ENCODE data around the gene KRT83.

The KRT83 gene

DNA sequence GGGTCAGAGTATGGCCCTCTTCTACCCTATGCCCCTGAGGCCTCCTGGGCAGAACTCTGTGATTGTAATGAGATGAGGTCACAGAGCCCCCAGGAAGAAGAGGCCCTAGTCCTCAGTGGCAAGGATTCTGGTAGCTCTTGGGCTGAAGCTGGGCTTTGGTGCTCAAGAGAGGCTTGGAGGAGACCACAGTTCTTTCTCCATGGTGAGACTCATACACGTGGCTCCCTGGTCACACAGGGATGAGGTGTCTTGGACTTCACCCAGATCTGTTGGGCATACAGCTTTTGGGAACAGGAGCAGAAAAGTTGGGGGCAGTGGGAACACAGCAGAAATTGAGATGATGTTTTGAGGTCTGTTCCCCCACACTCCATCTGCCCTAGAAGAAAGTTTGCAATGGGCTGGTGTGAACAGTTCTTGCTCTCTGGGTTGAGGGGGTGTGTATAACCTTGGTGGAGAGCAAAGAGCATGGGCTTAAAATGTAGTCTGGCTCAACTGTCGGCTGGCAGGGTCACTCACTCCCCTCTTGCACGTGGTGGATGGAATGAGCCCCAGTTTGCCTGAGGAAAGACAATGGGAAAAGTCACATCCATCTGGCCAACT lies 46.6 kb downstream of the KRT83 start, which contains the start of gene KRT86:
KRT86 (plus strand) TSS at position 125 of the 600 bp plus-strand sequence. CDS start 27,272 bp downstream, outside the sequence.
- Histone ChIP-seq H3K4me2 (ENCODE audit: low read length) (no peak within 1 kb of the TSS), H3K27me3 (ENCODE audit: control insufficient read depth, low read length) (peaks cover 12% of the 10 kb centered on the region; the same call in 1 of the 2 replicates), H3K4me3 (ENCODE audit: low read length) (no peak within 1 kb of the TSS), H3K4me1 (ENCODE audit: control insufficient read depth, low read length) (no peaks in the 10 kb centered on the region), H3K9me2 (replicated peaks; ENCODE audit: control insufficient read depth, low read length) (no peaks in the 10 kb centered on the region), H3K9me3 (ENCODE audit: control insufficient read depth, insufficient read depth, low read length) (no peaks in the 10 kb centered on the region), H4K20me1 (ENCODE audit: control insufficient read depth, insufficient read depth, low read depth, low read length) (no peaks in the 10 kb centered on the region), H3K27ac (ENCODE audit: low read depth, low read length) (no peak within 1 kb of the TSS), H3K79me2 (ENCODE audit: control insufficient read depth, low read length) (no peaks in the 10 kb centered on the region), H3K36me3 (ENCODE audit: control insufficient read depth, low read length) (no peaks in the 10 kb centered on the region), H3F3A (ENCODE audit: control insufficient read depth, insufficient read depth) (no peaks in the 10 kb centered on the region)
- no peak for TF ChIP-seq EZH2phosphoT487 (IDR thresholded peaks at IDR 0.05; ENCODE audit: borderline replicate concordance, low read length)
- TF ChIP-seq, protein P1, sequence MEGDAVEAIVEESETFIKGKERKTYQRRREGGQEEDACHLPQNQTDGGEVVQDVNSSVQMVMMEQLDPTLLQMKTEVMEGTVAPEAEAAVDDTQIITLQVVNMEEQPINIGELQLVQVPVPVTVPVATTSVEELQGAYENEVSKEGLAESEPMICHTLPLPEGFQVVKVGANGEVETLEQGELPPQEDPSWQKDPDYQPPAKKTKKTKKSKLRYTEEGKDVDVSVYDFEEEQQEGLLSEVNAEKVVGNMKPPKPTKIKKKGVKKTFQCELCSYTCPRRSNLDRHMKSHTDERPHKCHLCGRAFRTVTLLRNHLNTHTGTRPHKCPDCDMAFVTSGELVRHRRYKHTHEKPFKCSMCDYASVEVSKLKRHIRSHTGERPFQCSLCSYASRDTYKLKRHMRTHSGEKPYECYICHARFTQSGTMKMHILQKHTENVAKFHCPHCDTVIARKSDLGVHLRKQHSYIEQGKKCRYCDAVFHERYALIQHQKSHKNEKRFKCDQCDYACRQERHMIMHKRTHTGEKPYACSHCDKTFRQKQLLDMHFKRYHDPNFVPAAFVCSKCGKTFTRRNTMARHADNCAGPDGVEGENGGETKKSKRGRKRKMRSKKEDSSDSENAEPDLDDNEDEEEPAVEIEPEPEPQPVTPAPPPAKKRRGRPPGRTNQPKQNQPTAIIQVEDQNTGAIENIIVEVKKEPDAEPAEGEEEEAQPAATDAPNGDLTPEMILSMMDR (IDR thresholded peaks at IDR 0.05; ENCODE audit: low read depth, low read length, poor library complexity, severe bottlenecking): no peak

GRCh38 chr12:52271158-52271557 lies 50.0 kb downstream of the KRT83 start:
- H3K4me2 ChIP-seq (ENCODE audit: low read length): no peak overlapping the region
- H3K79me2 ChIP-seq (ENCODE audit: control insufficient read depth, low read length): no peaks in the 10 kb centered on the region
- no peak for TF ChIP-seq EZH2phosphoT487 (IDR thresholded peaks at IDR 0.05; ENCODE audit: borderline replicate concordance, low read length)
- TF ChIP-seq, protein P1 (IDR thresholded peaks at IDR 0.05; ENCODE audit: low read depth, low read length, poor library complexity, severe bottlenecking): no peak
- H3K9me2 ChIP-seq (replicated peaks; ENCODE audit: control insufficient read depth, low read length): no peaks in the 10 kb centered on the region
- H3F3A ChIP-seq (ENCODE audit: control insufficient read depth, insufficient read depth): no peaks in the 10 kb centered on the region
- H4K20me1 ChIP-seq (ENCODE audit: control insufficient read depth, insufficient read depth, low read depth, low read length): no peaks in the 10 kb centered on the region
- 0 out of 2 replicates have a peak, but pooled peaks cover 4% of the 10 kb centered on the region for H3K27me3 ChIP-seq (ENCODE audit: control insufficient read depth, low read length)
- no peaks in the 10 kb centered on the region for H3K9me3 ChIP-seq (ENCODE audit: control insufficient read depth, insufficient read depth, low read length)
- no peak overlapping the region for H3K4me3 ChIP-seq (ENCODE audit: low read length)
- no peaks in the 10 kb centered on the region for H3K36me3 ChIP-seq (ENCODE audit: control insufficient read depth, low read length)
- H3K27ac ChIP-seq (ENCODE audit: low read depth, low read length): no peak overlapping the region
- H3K4me1 ChIP-seq (ENCODE audit: control insufficient read depth, low read length): no peaks in the 10 kb centered on the region

DNA sequence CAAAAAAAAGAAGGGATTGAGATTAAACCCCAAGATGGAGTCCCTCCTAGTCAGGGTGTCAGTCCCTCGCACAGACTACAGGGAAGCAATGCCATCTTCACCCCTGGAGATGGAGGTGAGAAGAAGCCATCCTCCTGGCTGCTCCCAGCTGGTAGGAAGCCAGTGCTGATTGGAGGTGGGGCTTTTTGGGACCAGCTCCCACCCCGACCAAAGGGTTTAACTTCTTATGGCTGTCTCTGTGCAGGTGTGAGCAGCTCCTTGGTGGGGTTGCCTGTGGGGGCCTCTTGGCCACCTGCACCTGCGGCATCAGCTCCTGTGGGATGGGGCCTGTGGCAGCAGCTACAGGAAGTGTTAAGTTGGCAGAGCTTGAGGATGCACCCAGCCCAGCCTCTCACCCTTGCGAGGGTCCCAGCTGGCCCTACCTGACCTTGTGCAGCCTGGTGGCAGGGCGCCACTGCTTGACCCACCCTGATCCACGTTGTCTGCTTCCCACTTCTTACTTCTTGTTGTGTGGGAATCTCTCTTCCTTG lies 50.6 kb downstream of the KRT83 start:
- no peaks in the 10 kb centered on the region for H3K36me3 ChIP-seq (ENCODE audit: control insufficient read depth, low read length)
- TF ChIP-seq, protein P1 (IDR thresholded peaks at IDR 0.05; ENCODE audit: low read depth, low read length, poor library complexity, severe bottlenecking): no peak
- TF ChIP-seq EZH2phosphoT487 (IDR thresholded peaks at IDR 0.05; ENCODE audit: borderline replicate concordance, low read length): no peak
- no peaks in the 10 kb centered on the region for H3K79me2 ChIP-seq (ENCODE audit: control insufficient read depth, low read length)
- 0 out of 2 replicates have a peak, but pooled peaks cover 4% of the 10 kb centered on the region for H3K27me3 ChIP-seq (ENCODE audit: control insufficient read depth, low read length)
- no peaks in the 10 kb centered on the region for H3K4me1 ChIP-seq (ENCODE audit: control insufficient read depth, low read length)
- H3K4me3 ChIP-seq (ENCODE audit: low read length): no peak overlapping the region
- H3F3A ChIP-seq (ENCODE audit: control insufficient read depth, insufficient read depth): no peaks in the 10 kb centered on the region
- no peak overlapping the region for H3K4me2 ChIP-seq (ENCODE audit: low read length)
- no peaks in the 10 kb centered on the region for H3K9me2 ChIP-seq (replicated peaks; ENCODE audit: control insufficient read depth, low read length)
- no peak overlapping the region for H3K27ac ChIP-seq (ENCODE audit: low read depth, low read length)
- no peaks in the 10 kb centered on the region for H3K9me3 ChIP-seq (ENCODE audit: control insufficient read depth, insufficient read depth, low read length)
- no peaks in the 10 kb centered on the region for H4K20me1 ChIP-seq (ENCODE audit: control insufficient read depth, insufficient read depth, low read depth, low read length)

All from DOHH2 (cell line).